Ovary (tissue), 3 donors: ENCODE results near the gene CD40.

Source experiments
- EP300 ChIP-seq: sonication (generic); formaldehyde crosslinking; IDR thresholded peaks from one replicate; pipeline ENCODE4 v1.6.1; 2017; ENCODE audit warnings: antibody characterized with exemption
- POLR2A ChIP-seq: fragments of 450-650 bp; IDR thresholded peaks from one replicate; pipeline ENCODE4 v1.6.1; 2017; ENCODE audit warnings: antibody characterized with exemption, mild to moderate bottlenecking, moderate library complexity
- TF ChIP-seq, protein P1 (sequence below), 3 donors: fragments of 450-650 bp in 2 of 3; fragments of 200-600 bp in 1 of 3; IDR thresholded peaks; one replicate each; pipeline versions ENCODE4 v1.5.1 to v1.8.0; 2016 to 2022; ENCODE audit warnings: antibody characterized with exemption in 3 of 3, mild to moderate bottlenecking in 1 of 3
- donor health status: DM: no; HTN: no; CAD: no.

DNA sequence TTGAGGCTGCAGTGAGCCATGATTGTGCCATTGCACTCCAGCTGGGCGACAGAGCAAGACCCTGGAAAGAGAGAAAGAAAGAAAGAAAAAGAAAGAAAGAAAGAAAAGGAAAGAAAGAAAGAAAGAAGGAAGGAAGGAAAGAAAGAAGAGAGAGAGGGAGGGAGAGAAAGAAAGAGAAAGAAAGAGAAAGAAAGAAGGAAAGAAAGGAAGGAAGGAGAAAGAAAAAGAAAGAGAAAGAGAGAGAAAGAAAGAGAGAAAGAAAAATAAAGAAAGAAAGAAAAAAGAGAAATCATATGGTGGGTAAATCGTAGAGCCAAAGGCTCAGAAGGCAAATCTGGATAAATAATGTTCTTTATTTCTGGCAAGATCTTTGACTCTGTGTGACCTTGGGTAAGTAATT is 53.4 kb downstream of the CD40 start:
- TF ChIP-seq POLR2A (no peak), EP300 (no peak)
- TF ChIP-seq, protein P1, sequence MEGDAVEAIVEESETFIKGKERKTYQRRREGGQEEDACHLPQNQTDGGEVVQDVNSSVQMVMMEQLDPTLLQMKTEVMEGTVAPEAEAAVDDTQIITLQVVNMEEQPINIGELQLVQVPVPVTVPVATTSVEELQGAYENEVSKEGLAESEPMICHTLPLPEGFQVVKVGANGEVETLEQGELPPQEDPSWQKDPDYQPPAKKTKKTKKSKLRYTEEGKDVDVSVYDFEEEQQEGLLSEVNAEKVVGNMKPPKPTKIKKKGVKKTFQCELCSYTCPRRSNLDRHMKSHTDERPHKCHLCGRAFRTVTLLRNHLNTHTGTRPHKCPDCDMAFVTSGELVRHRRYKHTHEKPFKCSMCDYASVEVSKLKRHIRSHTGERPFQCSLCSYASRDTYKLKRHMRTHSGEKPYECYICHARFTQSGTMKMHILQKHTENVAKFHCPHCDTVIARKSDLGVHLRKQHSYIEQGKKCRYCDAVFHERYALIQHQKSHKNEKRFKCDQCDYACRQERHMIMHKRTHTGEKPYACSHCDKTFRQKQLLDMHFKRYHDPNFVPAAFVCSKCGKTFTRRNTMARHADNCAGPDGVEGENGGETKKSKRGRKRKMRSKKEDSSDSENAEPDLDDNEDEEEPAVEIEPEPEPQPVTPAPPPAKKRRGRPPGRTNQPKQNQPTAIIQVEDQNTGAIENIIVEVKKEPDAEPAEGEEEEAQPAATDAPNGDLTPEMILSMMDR (IDR thresholded peaks at IDR 0.05): no peak
